A673 (cell line): ENCODE data around the gene ALKBH7.

ENCODE experiments used
- CTCF ChIP-seq: fragments of 300-800, 200-600 bp; sonication (generic); conservative IDR thresholded peaks from 2 replicates; pipeline ENCODE4 v1.5.1; 2017; ENCODE audit warnings: low read depth, mild to moderate bottlenecking, antibody characterized with exemption, low read length, moderate library complexity, mixed read lengths
- EZH2 ChIP-seq: fragments of 200-600 bp; sonication (generic); IDR thresholded peaks from 2 replicates; pipeline ENCODE4 v1.6.1; 2017; ENCODE audit warnings: borderline replicate concordance, low read depth, mild to moderate bottlenecking, mixed read lengths, antibody characterized with exemption, low read length; ENCODE audit not compliant: poor library complexity, severe bottlenecking

DNA sequence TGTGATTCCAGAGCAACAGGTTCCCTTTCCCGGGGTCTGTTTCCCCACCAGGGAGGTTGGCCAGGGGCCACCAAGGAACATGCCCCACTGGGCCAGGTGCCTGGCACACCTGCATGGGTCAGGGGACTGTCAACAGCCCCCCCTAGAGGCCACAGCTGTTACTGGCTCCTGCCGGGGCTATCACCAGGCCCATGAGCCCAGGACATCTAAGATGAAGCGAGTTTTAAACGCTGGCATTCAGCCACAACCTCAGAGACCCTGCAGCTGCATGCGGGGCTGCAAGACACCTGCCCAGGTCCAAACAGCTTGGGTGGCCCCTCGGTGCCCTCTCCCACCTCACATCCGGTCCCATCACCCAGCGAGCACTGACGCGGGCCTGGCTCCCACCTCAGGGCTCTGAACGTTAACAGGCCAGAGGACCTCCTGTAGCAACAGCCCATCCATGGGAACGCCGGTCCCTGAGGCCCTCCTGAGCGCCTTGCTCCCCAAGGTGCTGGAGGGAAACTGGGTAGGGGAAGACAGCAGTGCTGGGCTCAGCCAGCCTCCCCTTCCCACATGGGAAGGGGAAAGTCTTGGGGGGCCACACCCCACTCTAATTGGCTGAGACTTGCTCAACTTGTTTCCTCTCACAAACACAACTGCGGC, 40.0 kb downstream of the ALKBH7 start:
- TF ChIP-seq CTCF = peak; percentile 70
- TF ChIP-seq EZH2 = no peak
